Colonic mucosa (tissue), 2 donors: Measurements from ENCODE around the gene AKR1D1. TPM values are rescaled to one million over a fixed set of nuclear protein-coding genes. Genes with fewer than 3 reads are reported as not detected.

ENCODE experiments used
- total RNA-seq, 2 donors: library from RNA; stranded (reverse); fragmentation: NEBNext Ultra II Directional in 1 of 2; extraction: Animal tissue kit (Norgen Biotek cat#: 25700) in 1 of 2; gene quantifications; one replicate each; pipeline ENCODE4 v1.2.1, GENCODE V29; 2021
- donor health status: DM: no; HTN: no; CAD: no.
- donor health status: DM: no; HTN: no; CAD: no.

The AKR1D1 gene
- total RNA-seq, 2 donors from 2014 or later, result not detected

Other genes with a start within 250 kb of the AKR1D1 start
- gene DGKI, start 229.5 kb upstream of the AKR1D1 start, total RNA-seq, result under 1 TPM; 0.35 to 0.67 TPM
- gene CREB3L2, start 74.4 kb upstream of the AKR1D1 start, total RNA-seq, result 10 to 100 TPM; 45.8 to 46.0 TPM